NCI-H2029 (cell line): Measurements from ENCODE around the gene ZC3H12A.

ENCODE experiments used
- DNase-seq: peaks from one replicate; lab custom pipeline; 2025; lab: John Stamatoyannopoulos, UW

ZC3H12A gene

GRCh38 chr1:37478890-37479254, 4.5 kb downstream of the ZC3H12A start:
- DNase-seq: no peak

GRCh38 chr1:37479255-37480124, 5.1 kb downstream of the ZC3H12A start:
- peak; percentile 98 for DNase-seq

- DNase-seq: no peak
Measured at GRCh38 chr1:37480125-37480466, 5.7 kb downstream of the ZC3H12A start.

DNA sequence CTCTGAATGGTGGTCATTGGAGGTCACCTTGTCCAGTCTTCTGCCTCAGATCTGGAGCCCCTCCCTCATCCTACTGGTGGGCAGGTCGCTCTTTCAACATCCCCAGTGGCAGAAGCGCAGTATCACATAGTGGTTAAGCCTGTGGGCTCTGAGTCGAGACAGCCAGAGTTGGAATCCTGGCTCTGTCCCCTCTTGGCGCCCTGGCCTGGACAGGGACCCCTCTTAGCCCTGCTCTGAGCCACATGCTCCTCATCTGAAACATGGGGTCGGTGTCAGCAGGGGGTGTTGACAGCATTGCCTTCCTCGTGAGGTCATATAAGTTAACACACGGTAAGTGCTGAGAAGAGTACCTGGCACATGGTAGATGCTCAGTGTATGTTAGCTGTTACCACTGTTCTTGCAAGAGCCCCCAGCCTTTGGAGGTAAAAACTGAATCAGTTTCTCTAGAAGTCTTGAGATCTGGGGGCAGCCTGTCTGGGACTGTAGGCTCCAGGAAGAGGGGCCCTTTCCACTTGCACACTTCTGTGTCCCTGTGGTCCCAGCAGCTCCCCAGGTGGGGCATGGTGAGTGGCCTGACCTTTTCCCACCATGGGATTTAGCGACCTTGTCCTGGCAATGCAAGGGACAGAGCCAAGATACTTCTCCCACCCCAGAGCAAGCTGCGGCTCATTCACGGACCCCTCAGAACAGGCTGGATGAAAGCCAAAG, 6.4 kb downstream of the ZC3H12A start:
- DNase-seq: no peak

DNA sequence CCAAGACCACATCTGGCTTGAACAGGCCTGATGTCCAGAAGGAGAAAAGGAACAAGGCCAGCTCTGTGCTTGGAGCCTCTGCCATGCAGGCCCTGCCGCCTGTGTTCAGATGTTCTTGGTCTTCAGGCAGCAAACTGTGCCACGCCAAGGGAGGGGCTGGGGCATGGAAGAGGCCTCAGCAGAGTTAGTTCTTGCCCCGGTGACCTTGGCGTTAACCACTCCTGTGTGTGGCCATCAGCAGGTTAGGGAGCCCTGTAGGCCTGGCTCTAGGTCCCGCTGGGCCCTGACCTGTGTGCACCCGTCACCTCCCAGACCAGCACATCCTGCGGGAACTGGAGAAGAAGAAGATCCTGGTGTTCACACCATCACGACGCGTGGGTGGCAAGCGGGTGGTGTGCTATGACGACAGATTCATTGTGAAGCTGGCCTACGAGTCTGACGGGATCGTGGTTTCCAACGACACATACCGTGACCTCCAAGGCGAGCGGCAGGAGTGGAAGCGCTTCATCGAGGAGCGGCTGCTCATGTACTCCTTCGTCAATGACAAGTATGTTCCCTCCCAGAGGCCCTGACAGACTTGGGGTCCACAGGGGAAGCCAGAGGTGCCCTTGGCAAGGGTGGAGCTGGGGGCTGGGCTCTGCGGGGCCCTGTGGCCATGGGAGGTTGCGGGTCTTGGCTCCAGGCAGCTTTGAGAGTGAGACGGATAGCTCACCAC, 7.1 kb downstream of the ZC3H12A start:
- DNase-seq: no peak

GRCh38 chr1:37482004-37482785, 7.8 kb downstream of the ZC3H12A start:
- DNase-seq: no peak

GRCh38 chr1:37482796-37483744, 8.7 kb downstream of the ZC3H12A start:
- DNase-seq: no peak

DNA sequence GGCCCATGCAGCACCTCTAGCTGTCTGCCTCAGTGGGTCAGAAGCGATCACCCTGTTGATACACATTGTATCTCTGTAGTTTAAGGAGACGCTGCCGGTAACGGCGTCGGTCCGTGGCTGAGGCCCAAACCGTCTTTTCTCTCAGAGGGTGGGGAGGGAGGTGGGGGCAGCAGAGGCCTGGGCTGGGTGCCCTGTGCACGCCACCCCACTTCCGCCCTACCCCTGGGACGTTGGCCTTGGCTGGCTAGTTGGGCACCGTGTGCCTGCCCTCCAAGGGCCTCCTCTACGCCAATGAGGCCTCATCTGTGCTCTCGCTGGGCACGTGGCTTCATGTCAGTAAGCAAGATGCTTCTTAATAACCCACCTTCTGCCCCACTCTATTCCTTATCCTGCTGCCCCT, 9.4 kb downstream of the ZC3H12A start:
- no peak for DNase-seq

DNA sequence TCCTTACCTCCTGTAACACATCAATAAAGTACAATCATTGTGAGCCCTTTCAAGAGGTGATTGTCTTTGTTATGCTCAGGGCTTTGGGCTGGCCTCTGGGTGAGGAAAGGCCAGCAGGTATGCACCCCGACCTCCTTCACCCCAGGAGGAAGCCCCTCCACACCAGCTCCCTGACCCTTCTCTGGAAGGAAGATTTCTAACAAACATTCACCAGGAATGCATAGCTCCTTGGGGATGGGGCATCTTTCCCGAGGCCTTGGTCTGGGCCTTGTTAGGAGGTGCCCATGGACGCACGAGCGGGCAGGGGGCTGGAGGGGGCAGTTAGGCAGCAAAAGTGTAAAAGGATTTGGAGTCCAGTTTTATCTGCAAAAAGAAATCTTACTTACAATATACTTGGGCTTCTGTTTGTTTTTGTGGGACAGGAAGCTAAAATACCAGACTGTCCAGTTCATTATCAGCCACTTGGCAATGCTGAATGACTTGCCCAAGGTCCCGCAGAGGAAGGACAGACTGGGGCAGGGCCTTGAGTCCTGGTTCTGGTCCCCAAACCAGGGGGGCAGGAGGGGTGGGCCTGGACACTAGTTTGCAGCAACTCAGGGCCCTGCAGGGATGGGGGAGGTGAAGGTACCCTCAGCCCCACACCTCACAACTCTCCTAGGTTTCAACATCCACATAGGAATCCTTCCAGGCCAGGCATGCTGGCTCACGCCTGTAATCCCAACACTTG, 10.1 kb downstream of the ZC3H12A start:
- DNase-seq: no peak

- DNase-seq: no peak
Measured at GRCh38 chr1:37485902-37486679, 11.7 kb downstream of the ZC3H12A start.

DNA sequence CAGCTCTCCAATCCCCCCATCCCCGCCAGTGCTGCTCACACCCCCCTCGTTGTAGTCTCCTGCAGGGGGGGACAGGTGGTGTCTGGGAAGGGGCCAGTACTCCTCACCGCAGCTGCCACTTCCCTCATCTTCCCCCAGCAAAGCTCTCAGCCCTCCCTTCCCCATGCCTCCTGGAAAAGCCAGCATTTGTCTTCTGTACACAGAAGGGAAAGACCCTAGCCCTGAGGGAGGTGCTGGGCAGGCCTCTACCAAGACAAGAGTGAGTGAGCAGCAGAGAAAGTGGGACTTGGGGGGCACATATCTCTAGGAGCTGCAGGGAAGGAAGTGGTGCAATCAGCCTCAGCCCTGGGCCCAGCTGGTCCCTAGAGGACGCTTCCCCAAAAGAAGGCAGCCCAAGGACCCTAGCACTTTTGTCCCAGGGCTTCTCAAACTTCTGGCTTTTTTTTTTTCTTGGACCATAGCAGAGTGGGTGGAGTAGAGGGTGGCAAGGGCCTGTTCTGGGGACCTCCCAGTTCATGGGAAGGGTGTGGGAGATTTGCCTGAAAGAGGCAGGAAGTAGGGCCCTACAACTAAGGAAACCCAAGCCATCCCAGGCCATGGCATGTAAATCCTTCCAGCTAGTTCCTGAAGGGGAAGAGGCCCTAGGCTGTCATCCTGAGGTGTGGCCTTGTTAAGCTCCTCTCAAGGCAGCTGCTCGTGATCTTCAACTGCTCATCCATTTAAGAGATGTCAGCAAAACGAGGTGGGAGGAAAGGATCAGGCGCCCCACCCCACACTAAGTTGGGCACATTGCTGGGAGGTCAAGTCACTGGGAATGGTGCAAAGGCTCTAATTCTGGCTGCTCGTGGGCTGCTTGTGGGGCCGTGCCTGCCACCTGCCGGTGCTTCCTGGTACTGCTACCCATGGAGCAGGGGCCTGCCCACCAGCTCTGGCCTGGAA, 12.6 kb downstream of the ZC3H12A start:
- DNase-seq: peak; percentile 70

DNA sequence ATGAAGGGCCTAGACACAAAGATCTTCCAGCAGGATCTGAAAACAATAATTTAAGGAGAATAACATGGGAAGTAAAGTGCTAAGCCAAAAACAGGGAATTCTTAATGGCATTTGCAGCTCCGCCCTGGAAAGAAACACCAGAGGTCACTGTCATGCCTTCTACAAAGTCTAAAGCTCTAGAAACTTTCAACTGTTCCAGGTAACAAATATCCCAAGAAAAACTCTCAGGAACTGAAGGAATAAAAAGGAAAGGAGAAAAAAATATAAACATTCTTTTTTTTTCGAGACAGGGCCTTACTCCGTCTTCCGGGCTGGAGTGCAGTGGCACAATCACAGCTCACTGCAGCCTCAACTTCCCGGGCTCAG, 13.2 kb downstream of the ZC3H12A start:
- DNase-seq: no peak

DNA sequence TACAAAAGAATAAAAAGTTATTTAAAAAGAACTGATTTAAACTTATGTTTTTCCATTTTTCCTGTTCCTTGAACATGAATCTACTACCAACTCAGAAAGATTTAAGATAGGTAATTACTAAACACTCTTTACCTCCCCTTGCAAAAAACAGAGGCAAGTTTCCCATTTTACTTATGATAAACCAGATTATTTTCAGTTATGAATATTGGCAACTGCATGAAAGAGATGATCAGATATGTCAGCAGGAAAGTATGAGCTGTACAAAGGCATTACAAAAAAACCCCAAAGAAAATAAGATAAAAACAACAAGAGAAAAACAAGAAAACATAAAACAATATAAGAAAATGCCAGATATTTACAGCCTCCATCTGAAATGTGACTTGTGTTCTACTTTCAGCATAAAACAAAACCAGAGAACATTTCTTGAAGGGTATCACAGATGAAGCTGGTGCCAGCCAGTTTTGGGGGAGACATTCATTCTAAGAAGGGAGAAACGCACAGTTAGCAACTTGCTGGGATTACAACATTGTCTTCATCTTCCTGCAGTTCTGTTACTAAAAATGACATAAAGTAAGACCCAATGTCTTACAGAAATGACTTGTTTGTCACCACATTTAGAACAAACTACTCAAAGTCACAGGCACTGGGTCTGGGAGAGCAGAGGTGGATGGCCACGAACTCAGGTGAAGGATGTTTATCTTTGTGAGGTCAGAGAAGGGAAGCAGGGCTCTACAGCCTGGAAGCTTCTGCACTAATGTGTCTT, 19.1 kb downstream of the ZC3H12A start:
- no peak for DNase-seq

DNA sequence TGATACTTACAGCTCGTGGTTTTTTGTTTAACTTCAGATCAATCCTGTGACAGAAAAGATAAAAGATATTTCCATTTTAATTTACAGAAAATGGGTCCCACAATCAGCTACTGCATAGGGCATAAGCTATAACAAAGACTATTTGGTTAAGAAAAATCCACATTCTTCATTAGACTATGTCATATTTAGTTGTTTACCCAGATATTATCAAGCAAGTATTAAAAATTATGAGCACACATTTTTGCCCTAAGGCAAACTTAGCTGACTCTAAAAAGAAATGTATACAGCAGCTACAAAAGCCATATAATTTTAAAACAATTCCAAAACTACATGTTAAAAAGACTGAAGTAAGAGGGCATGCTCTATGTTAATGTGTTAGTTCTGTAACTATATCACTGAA, 21.5 kb downstream of the ZC3H12A start:
- no peak for DNase-seq

- DNase-seq: peak; percentile 100
Measured at GRCh38 chr1:37497832-37498231, 23.5 kb downstream of the ZC3H12A start.

- DNase-seq: peak; percentile 94
Measured at GRCh38 chr1:37498872-37499617, 24.7 kb downstream of the ZC3H12A start.

DNA sequence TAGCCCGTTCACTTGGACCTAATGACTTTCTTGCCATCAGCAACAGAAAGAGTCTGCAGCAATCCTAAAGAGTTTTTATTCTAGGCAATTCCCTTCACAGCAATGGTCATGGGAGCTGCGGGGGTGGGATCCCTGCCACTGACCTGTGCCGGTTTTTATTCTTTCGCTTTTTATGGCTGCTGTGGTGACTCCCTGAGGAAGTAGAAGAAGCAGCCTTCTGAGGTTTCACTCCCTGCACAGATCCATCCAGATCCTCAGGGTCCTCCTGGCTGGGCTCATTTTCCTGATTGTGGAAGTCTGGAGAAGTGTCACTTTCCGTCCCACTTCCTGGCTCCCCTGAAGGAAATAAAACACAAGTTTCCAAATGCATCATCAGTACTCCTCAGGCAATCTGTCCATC, 27.3 kb downstream of the ZC3H12A start:
- no peak for DNase-seq
